Epithelial cell of esophagus (primary cell): Measurements from ENCODE around the gene KCND3.

Source experiments
- DNase-seq: peaks from one replicate; pipeline ENCODE4 v3.0.0; 2010; ENCODE audit warnings: low read depth
- H3K4me3 ChIP-seq: 2 replicates; pipeline ENCODE4 v1.5.1; 2011; ENCODE audit warnings: mild to moderate bottlenecking, low read length, control low read depth
- CTCF ChIP-seq: IDR thresholded peaks from 2 replicates; pipeline ENCODE4 v1.5.1; 2011; ENCODE audit warnings: low read depth, mild to moderate bottlenecking, low read length, control low read depth, inconsistent platforms; ENCODE audit not compliant: insufficient read depth; ENCODE audit errors: missing control alignments

KCND3 gene

DNA sequence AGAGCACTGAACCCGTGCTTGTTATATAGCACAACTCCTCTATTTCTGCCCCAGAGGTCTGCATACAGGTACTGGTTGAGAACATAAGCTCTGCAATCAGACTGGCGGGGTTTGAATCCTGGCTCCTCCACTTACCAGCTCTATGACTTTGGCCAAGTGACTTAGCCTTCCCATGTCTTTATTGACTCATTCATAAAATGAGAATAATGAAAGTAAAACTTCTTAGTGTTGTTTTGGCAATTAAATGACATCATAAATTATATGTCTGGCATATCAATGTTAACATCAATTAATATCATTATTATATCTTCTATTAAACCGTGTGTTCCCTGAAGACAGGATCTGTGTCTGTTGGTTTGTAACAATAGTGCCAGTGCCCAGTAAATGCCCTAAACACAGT is 254.6 kb downstream of the KCND3 start:
- H3K4me3 ChIP-seq, result no peak overlapping the region
- DNase-seq, result no peak
- no peak for TF ChIP-seq CTCF

GRCh38 chr1:111734426-111734825 is 255.0 kb downstream of the KCND3 start:
- DNase-seq, result no peak
- H3K4me3 ChIP-seq, result no peak overlapping the region
- TF ChIP-seq CTCF, result no peak

DNA sequence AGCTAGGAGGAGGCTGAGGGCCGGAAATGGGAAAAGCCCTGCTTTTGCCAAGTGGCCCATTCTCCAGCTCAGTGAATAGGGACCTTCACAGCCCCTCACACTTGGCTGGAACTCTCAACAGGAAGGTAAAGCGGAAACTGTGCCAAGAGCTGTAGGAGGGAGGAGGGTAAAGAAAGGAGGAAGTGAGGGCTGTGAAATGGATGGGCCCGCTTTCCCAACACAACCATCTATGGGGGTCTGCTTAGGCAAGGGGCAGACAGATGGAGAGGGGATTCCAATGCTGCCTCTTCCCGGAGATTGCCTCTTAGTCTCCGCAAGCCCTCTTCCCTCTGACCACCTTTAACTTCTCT is 255.5 kb downstream of the KCND3 start:
- no peak for DNase-seq
- no peak overlapping the region for H3K4me3 ChIP-seq

DNA sequence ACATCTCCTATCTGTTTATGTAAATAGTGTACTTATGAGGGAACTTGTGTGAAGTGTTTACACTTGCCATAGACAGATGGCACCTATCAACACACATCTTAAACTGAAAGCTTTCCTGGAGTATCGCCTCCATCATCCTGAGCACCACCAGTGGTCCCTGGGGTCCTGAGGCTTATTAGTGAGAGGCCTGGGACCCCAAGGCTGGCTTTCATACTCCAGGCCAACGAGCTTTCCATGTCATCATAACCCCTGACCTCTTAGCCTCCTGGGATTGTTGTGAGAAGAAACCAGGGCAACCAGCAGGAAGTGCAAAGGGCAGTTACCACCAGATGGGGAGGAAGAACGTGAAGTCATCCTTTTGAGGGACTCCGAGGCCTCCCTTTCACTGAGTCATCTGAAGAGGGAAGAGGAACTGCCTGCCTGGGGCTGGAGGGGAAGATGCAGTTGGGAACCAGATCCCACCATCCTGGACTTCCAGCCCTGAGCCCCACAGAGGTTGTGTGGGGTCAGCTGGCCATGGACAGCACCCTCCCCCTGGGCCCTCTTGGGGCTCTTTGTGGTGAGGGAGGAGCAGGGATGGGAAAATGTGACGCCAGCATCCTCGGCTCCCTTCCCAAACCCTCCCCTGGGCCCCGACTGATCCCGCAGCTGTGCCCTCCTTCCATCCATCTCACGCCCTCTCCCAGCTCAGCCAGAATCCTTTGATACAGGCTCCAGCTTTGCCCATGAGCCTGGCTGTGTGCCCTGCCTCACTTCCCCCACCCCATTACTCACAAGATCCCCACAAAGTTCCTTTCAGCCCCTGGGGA is 256.1 kb downstream of the KCND3 start:
- DNase-seq, result peak; percentile 57
- no peak overlapping the region for H3K4me3 ChIP-seq

More for the DNA sequence above, 255.5 kb downstream of the KCND3 start:
- TF ChIP-seq CTCF, result no peak

GRCh38 chr1:111732718-111733117 is 256.8 kb downstream of the KCND3 start:
- no peak overlapping the region for H3K4me3 ChIP-seq
- no peak for TF ChIP-seq CTCF
- DNase-seq, result no peak

More for the DNA sequence above, 256.1 kb downstream of the KCND3 start:
- no peak for TF ChIP-seq CTCF

- no peak for TF ChIP-seq CTCF
- H3K4me3 ChIP-seq, result no peak overlapping the region
- DNase-seq, result no peak
These were observed 257.5 kb downstream of the KCND3 start for GRCh38 chr1:111731956-111732355.

GRCh38 chr1:111730706-111731105 is 258.8 kb downstream of the KCND3 start:
- H3K4me3 ChIP-seq, result no peak overlapping the region
- no peak for DNase-seq
- no peak for TF ChIP-seq CTCF
